PC-3 (cell line): Measurements from ENCODE around the gene ICOSLG. TPM values are rescaled to one million over a fixed set of nuclear protein-coding genes. Genes with fewer than 3 reads are reported as not detected.
A peak's percentile ranks its signal among the peaks of the same experiment; 100 is the strongest.

Experiments
- ATAC-seq: fragments of 200-7000 bp; cut with Tn5 transposase; 2 replicates; pipeline ENCODE4 v1.9.1; 2020; ENCODE audit warnings: mild to moderate bottlenecking, moderate library complexity
- BruUV-seq: library from RNA; stranded (reverse); fragments of 400-500 nt; replicated peaks from 2 replicates; lab custom pipeline; 2021; lab: Mats Ljungman, UMichigan
- CTCF ChIA-PET: fragments of 300-600 bp; sonication (Branson Sonifier 250); formaldehyde crosslinking; loops from one replicate; lab custom pipeline; 2022; ENCODE audit warnings: antibody characterized with exemption; lab: Charles Lee
- POLR2A ChIA-PET: fragments of 300-600 bp; sonication (Branson Sonifier 250); formaldehyde crosslinking; loops from one replicate; lab custom pipeline; 2022; ENCODE audit warnings: antibody characterized with exemption; ENCODE audit not compliant: unreplicated experiment; lab: Charles Lee
- DNase-seq: peaks from one replicate; pipeline ENCODE4 v3.0.0-alpha.2; 2015
- H2AFZ ChIP-seq: fragments of 300-600 bp; sonication (generic); 2 replicates; pipeline ENCODE4 v1.6.0; 2016; ENCODE audit warnings: antibody characterized with exemption, low read length
- H3F3A ChIP-seq: fragments of 300-600 bp; sonication (generic); one replicate; pipeline ENCODE4 v1.6.0; 2017; ENCODE audit warnings: antibody characterized with exemption, low read length, control low read depth, mild to moderate bottlenecking; ENCODE audit not compliant: unreplicated experiment
- H3K27ac ChIP-seq: fragments of 300-600 bp; sonication (generic); 2 replicates; pipeline ENCODE4 v1.5.1; 2016; ENCODE audit warnings: mild to moderate bottlenecking, low read length
- H3K27me3 ChIP-seq: fragments of 300-600 bp; sonication (generic); 2 replicates; pipeline ENCODE4 v1.6.1; 2016; ENCODE audit warnings: low read length, mixed read lengths
- H3K36me3 ChIP-seq: fragments of 300-600 bp; sonication (generic); 2 replicates; pipeline ENCODE4 v1.6.1; 2016; ENCODE audit warnings: low read depth, mixed run types, low read length, mixed read lengths
- H3K4me1 ChIP-seq: fragments of 300-600 bp; sonication (generic); 2 replicates; pipeline ENCODE4 v1.5.1; 2016; ENCODE audit warnings: low read length; ENCODE audit not compliant: insufficient read depth
- H3K4me2 ChIP-seq: fragments of 300-600 bp; sonication (generic); 2 replicates; pipeline ENCODE4 v1.6.0; 2016; ENCODE audit warnings: low read length
- H3K4me3 ChIP-seq: fragments of 300-600 bp; sonication (generic); 2 replicates; pipeline ENCODE4 v1.5.1; 2016; ENCODE audit warnings: mild to moderate bottlenecking, low read length, mixed read lengths
- H3K79me2 ChIP-seq: fragments of 300-600 bp; sonication (generic); 2 replicates; pipeline ENCODE4 v1.6.1; 2017; ENCODE audit warnings: low read length, mixed read lengths
- H3K9ac ChIP-seq: fragments of 300-600 bp; sonication (generic); 2 replicates; pipeline ENCODE4 v1.6.0; 2016; ENCODE audit warnings: mild to moderate bottlenecking, low read length
- H3K9me2 ChIP-seq: fragments of 300-600 bp; sonication (generic); replicated peaks from 2 replicates; pipeline ENCODE4 v1.6.1; 2016; ENCODE audit warnings: mixed run types, low read length, mixed read lengths
- H3K9me3 ChIP-seq: fragments of 300-600 bp; sonication (generic); 2 replicates; pipeline ENCODE4 v1.6.1; 2016; ENCODE audit warnings: low read length, mixed read lengths
- H4K20me1 ChIP-seq: fragments of 300-600 bp; sonication (generic); 2 replicates; pipeline ENCODE4 v1.6.1; 2016; ENCODE audit warnings: low read length, mixed read lengths
- CTCF ChIP-seq: fragments of 300-600 bp; sonication (generic); conservative IDR thresholded peaks from 2 replicates; pipeline ENCODE4 v1.5.1; 2017; ENCODE audit warnings: antibody characterized with exemption, low read depth, mild to moderate bottlenecking, low read length
- EZH2 ChIP-seq: fragments of 300-600 bp; sonication (generic); IDR thresholded peaks from one replicate; pipeline ENCODE4 v1.6.1; 2017; ENCODE audit warnings: antibody characterized with exemption, mild to moderate bottlenecking, low read length; ENCODE audit not compliant: unreplicated experiment
- EZH2phosphoT487 ChIP-seq: fragments of 300-600 bp; sonication (generic); IDR thresholded peaks from 2 replicates; pipeline ENCODE4 v1.6.1; 2018; ENCODE audit warnings: mild to moderate bottlenecking, antibody characterized with exemption, low read length, borderline replicate concordance
- intact Hi-C: fragments of 100-400 bp; cut with micrococcal nuclease; formaldehyde crosslinking; loops from 2 replicates; pipeline ENCODE4 v1.9.0; 2023
- total RNA-seq: library from RNA; depleted of rRNA; stranded (reverse); fragments of >200 nt; gene quantifications from 2 replicates; pipeline ENCODE4 v1.2.3, GENCODE V29; 2014

The ICOSLG gene
- total RNA-seq, 1 experiment from 2014 or later, result 11.6 TPM

- Histone ChIP-seq H3F3A (no peaks in the 10 kb centered on the region), H3K9me3 (no peaks in the 10 kb centered on the region), H3K4me3 (no peak overlapping the region), H3K27me3 (no peaks in the 10 kb centered on the region), H3K27ac (no peak overlapping the region), H3K79me2 (no peaks in the 10 kb centered on the region), H3K4me2 (no peak overlapping the region), H4K20me1 (no peaks in the 10 kb centered on the region), H3K9ac (no peak overlapping the region), H3K36me3 (no peaks in the 10 kb centered on the region), H2AFZ (no peak overlapping the region), H3K9me2 (no peaks in the 10 kb centered on the region), H3K4me1 (no peaks in the 10 kb centered on the region)
- ChIA-PET POLR2A (no interaction called here), CTCF (no interaction called here)
- intact Hi-C loops, result no loop called here
- ATAC-seq, result no peak
- TF ChIP-seq CTCF (no peak; the same call in 1 of the 2 replicates), EZH2 (no peak)
- BruUV-seq, result no TSS peak
- peak; percentile 6 for DNase-seq
Observed at GRCh38 chr21:44267655-44268142, 27.0 kb upstream of the ICOSLG start.

- DNase-seq, result no peak
- Histone ChIP-seq H3K4me3 (no peak overlapping the region), H3K9me3 (no peaks in the 10 kb centered on the region), H3K4me1 (no peaks in the 10 kb centered on the region), H3K27me3 (no peaks in the 10 kb centered on the region), H3K9me2 (no peaks in the 10 kb centered on the region), H4K20me1 (no peaks in the 10 kb centered on the region), H3F3A (no peaks in the 10 kb centered on the region), H3K9ac (no peak overlapping the region), H3K4me2 (no peak overlapping the region), H3K36me3 (no peaks in the 10 kb centered on the region), H2AFZ (no peak overlapping the region), H3K79me2 (no peaks in the 10 kb centered on the region), H3K27ac (no peak overlapping the region)
- no TSS peak for BruUV-seq
- ATAC-seq, result no peak
- TF ChIP-seq EZH2 (no peak), EZH2phosphoT487 (no peak), CTCF (no peak)
- POLR2A ChIA-PET, result no interaction called here
- intact Hi-C loops, result no loop called here
- CTCF ChIA-PET, result no interaction called here
Observed at GRCh38 chr21:44265734-44266270, 25.1 kb upstream of the ICOSLG start.

GRCh38 chr21:44263768-44264167 is 23.0 kb upstream of the ICOSLG start:
- Histone ChIP-seq H2AFZ (no peak overlapping the region), H4K20me1 (no peaks in the 10 kb centered on the region), H3K27ac (no peak overlapping the region), H3K4me2 (no peak overlapping the region), H3K27me3 (no peaks in the 10 kb centered on the region), H3K4me1 (no peaks in the 10 kb centered on the region), H3K9ac (no peak overlapping the region), H3K9me2 (no peaks in the 10 kb centered on the region), H3K36me3 (no peaks in the 10 kb centered on the region), H3F3A (no peaks in the 10 kb centered on the region), H3K4me3 (no peak overlapping the region), H3K79me2 (no peaks in the 10 kb centered on the region), H3K9me3 (no peaks in the 10 kb centered on the region)
- ChIA-PET CTCF (interaction anchor here (0.6 kb wide), 1 partner anchor 52 kb away, joined by 3 read pairs; no protein-coding TSS in a partner anchor), POLR2A (interaction anchor here (0.5 kb wide), 1 partner anchor 75 kb away, joined by 3 read pairs; the partner anchor contains the start of gene CFAP410)
- no peak for ATAC-seq
- intact Hi-C loops, result no loop called here
- DNase-seq, result no peak
- TF ChIP-seq EZH2, result no peak
- no peak for TF ChIP-seq CTCF
- TF ChIP-seq EZH2phosphoT487, result no peak
- no TSS peak for BruUV-seq
